HepG2 (cell line): ENCODE measurements around the gene ARMC2. TPM values are rescaled to one million over a fixed set of nuclear protein-coding genes. Genes with fewer than 3 reads are reported as not detected.
A peak's percentile ranks its signal among the peaks of the same experiment; 100 is the strongest.

Experiments used
- CREM ChIP-seq, 2 experiments: sonication (generic) in 1 of 2; formaldehyde crosslinking in 1 of 2; IDR thresholded peaks; 2 replicates each; pipeline versions ENCODE4 v1.4.0 to v1.6.1; 2016 to 2020; ENCODE audit warnings: antibody characterized with exemption in 1 of 2, mild to moderate bottlenecking in 1 of 2, missing genetic modification reagents in 1 of 2
- ELF4 ChIP-seq: sonication (generic); formaldehyde crosslinking; IDR thresholded peaks from 2 replicates; pipeline ENCODE4 v1.5.0; 2020; ENCODE audit warnings: missing genetic modification reagents, mild to moderate bottlenecking, moderate library complexity, borderline replicate concordance
- MAZ ChIP-seq, 2 experiments: sonication (generic) in 1 of 2; formaldehyde crosslinking in 1 of 2; IDR thresholded peaks; 2 replicates each; pipeline versions ENCODE4 v1.5.0 to v1.6.1; 2012 to 2020; ENCODE audit warnings: low read depth in 2 of 2, mild to moderate bottlenecking in 2 of 2, borderline replicate concordance in 1 of 2, improper control_type of control experiment in 1 of 2, low read length in 1 of 2, missing genetic modification reagents in 1 of 2, moderate library complexity in 1 of 2
- NFATC3 ChIP-seq: sonication (generic); formaldehyde crosslinking; IDR thresholded peaks from 2 replicates; pipeline ENCODE4 v1.5.1; 2020; ENCODE audit warnings: mild to moderate bottlenecking, missing genetic modification reagents
- NR3C1 ChIP-seq: sonication (generic); formaldehyde crosslinking; IDR thresholded peaks from 2 replicates; pipeline ENCODE4 v1.4.0; 2020; ENCODE audit warnings: missing genetic modification reagents
- SMARCC2 ChIP-seq: fragments of 450-650 bp; IDR thresholded peaks from 2 replicates; pipeline ENCODE4 v1.6.1; 2017; ENCODE audit warnings: antibody characterized with exemption, mild to moderate bottlenecking
- SRY ChIP-seq: sonication (generic); formaldehyde crosslinking; IDR thresholded peaks from 2 replicates; pipeline ENCODE4 v1.8.0; 2022; ENCODE audit warnings: mild to moderate bottlenecking, missing genetic modification reagents
- TBL1XR1 ChIP-seq: fragments of 150-350 bp; IDR thresholded peaks from 2 replicates; pipeline ENCODE4 v1.6.1; 2014; ENCODE audit warnings: borderline replicate concordance, low read length; ENCODE audit not compliant: partially characterized antibody
- TCF7 ChIP-seq: sonication (generic); IDR thresholded peaks from 2 replicates; pipeline ENCODE4 v1.6.1; 2016; ENCODE audit warnings: antibody characterized with exemption, low read depth
- ZBTB20 ChIP-seq: sonication (generic); formaldehyde crosslinking; IDR thresholded peaks from 2 replicates; pipeline ENCODE4 v1.8.1; 2023; ENCODE audit warnings: missing genetic modification reagents, low read depth, mild to moderate bottlenecking, borderline replicate concordance
- ZNF335 ChIP-seq: sonication (generic); formaldehyde crosslinking; IDR thresholded peaks from 2 replicates; pipeline ENCODE4 v1.4.0; 2020; ENCODE audit warnings: missing genetic modification reagents
- ZNF484 ChIP-seq: sonication (generic); formaldehyde crosslinking; IDR thresholded peaks from 2 replicates; pipeline ENCODE4 v1.5.1; 2020; ENCODE audit warnings: mild to moderate bottlenecking, low read depth, missing genetic modification reagents, borderline replicate concordance
- polyA plus RNA-seq, 8 experiments: library from polyadenylated mRNA; depleted of rRNA in 3 of 8; stranded (reverse) in 7 of 8; unstranded in 1 of 8; fragments of >200 nt; fragmentation: Illumina TruSeq in 4 of 8; extraction: Trizol in 4 of 8; gene quantifications; 2 replicates each; pipeline versions ENCODE4 v1.2.1 to v1.2.3, GENCODE V29; 2011 to 2016; ENCODE audit warnings: low read depth in 4 of 8, missing spikeins in 1 of 8, mixed read lengths in 1 of 8; ENCODE audit not compliant: insufficient read depth in 1 of 8
- total RNA-seq, 5 experiments: library from RNA; depleted of rRNA; stranded (reverse); fragments of >200 nt; fragmentation: Illumina TruSeq; extraction: Trizol; gene quantifications; 2 replicates each; pipeline ENCODE4 v1.2.3, GENCODE V29; 2016; ENCODE audit warnings: low read depth in 1 of 5
- TF ChIP-seq, protein P1 (sequence below): sonication (generic); formaldehyde crosslinking; IDR thresholded peaks from 2 replicates; pipeline ENCODE4 v1.5.1; 2020; ENCODE audit warnings: missing genetic modification reagents, mild to moderate bottlenecking, borderline replicate concordance
- TF ChIP-seq, protein P2 (sequence below): sonication (generic); formaldehyde crosslinking; IDR thresholded peaks from 2 replicates; pipeline ENCODE4 v1.4.0; 2020; ENCODE audit warnings: missing genetic modification reagents
- TF ChIP-seq, protein P3 (sequence below): sonication (generic); formaldehyde crosslinking; IDR thresholded peaks from 2 replicates; pipeline ENCODE4 v1.4.0; 2020; ENCODE audit warnings: missing genetic modification reagents, borderline replicate concordance
- TF ChIP-seq, protein P4 (sequence below): sonication (generic); formaldehyde crosslinking; conservative IDR thresholded peaks from 2 replicates; pipeline ENCODE4 v1.8.0; 2022; ENCODE audit warnings: mild to moderate bottlenecking, moderate library complexity, missing genetic modification reagents
- TF ChIP-seq, protein P5 (sequence below): sonication (generic); formaldehyde crosslinking; IDR thresholded peaks from 2 replicates; pipeline ENCODE4 v1.5.0; 2020; ENCODE audit warnings: missing genetic modification reagents, mild to moderate bottlenecking, borderline replicate concordance
- TF ChIP-seq, protein P6 (sequence below): sonication (generic); formaldehyde crosslinking; IDR thresholded peaks from 2 replicates; pipeline ENCODE4 v1.9.0; 2021; ENCODE audit warnings: missing genetic modification reagents, mild to moderate bottlenecking, borderline replicate concordance

The ARMC2 gene
- total and polyA plus RNA-seq, 2 of the 13 experiments (the other 11 are each of a cell fraction or from before 2014, with no cell fraction given): 1.4 to 3.2 TPM

DNA sequence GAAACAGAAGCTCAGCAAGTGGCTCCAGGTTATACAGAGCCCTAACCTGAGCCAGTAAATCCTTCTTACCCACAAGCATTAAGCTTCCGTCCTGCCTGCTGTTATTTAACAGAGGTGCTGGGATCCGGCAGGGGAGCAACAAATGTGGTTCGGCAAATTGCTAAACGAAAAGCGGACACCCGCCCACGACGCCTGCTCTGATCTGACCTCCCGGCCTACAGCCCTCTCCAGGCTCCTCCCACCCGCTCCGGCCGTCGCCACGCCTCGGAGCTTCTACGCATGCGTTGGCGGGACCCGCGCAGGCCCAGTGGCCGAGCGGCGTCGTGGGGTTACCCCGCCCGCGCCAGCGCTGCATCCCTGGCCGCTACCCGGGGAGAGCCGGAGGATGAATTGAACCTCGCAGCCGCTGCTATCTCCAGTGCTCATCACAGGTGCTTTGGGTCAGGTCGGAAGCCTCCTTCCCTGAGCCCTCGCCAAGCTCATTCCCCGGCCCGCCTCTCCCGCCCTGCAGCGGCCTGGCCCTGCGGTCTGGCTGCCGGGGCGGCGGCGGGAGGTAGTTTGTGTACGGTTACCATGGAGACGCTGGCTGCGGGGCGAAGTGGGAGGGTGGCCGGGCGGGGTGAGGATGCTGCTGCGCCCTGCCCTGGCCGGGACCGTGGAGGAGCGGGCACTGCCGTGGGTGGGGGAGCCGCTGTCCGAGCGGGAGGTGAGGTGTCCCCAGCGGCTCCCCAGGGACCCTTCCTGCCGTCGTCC, at the start of gene ARMC2 (continued):
- peak; percentile 69 for TF ChIP-seq MAZ (IDR thresholded peaks at IDR 0.05; ENCODE audit: borderline replicate concordance, low read depth, low read length)
- TF ChIP-seq MAZ (CRISPR knock-in tag; IDR thresholded peaks at IDR 0.05; ENCODE audit: low read depth): peak; percentile 66
- TF ChIP-seq ZNF335 (CRISPR knock-in tag): peak; percentile 77
- TF ChIP-seq TCF7: no peak
- TF ChIP-seq, protein P1, sequence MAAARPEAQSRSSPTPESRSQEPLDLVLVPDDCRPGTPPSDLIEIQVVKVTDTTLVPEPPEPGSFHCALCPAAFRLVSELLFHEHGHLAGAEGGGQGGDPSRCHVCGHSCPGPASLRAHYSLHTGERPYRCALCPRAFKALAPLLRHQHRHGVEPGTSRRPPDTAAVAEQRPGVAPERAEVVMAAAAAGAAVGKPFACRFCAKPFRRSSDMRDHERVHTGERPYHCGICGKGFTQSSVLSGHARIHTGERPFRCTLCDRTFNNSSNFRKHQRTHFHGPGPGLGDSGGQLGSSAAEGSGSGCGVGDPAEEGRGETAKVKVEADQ (CRISPR knock-in tag): 0 out of 2 replicates have a peak, but pooled peaks have one; percentile 47
- TF ChIP-seq NFATC3 (CRISPR knock-in tag): no peak
- no peak for TF ChIP-seq ELF4 (CRISPR knock-in tag)
- TF ChIP-seq, protein P2, sequence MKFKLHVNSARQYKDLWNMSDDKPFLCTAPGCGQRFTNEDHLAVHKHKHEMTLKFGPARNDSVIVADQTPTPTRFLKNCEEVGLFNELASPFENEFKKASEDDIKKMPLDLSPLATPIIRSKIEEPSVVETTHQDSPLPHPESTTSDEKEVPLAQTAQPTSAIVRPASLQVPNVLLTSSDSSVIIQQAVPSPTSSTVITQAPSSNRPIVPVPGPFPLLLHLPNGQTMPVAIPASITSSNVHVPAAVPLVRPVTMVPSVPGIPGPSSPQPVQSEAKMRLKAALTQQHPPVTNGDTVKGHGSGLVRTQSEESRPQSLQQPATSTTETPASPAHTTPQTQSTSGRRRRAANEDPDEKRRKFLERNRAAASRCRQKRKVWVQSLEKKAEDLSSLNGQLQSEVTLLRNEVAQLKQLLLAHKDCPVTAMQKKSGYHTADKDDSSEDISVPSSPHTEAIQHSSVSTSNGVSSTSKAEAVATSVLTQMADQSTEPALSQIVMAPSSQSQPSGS (CRISPR knock-in tag): peak; percentile 35; the same call in 1 of the 2 replicates
- TF ChIP-seq, protein P3, sequence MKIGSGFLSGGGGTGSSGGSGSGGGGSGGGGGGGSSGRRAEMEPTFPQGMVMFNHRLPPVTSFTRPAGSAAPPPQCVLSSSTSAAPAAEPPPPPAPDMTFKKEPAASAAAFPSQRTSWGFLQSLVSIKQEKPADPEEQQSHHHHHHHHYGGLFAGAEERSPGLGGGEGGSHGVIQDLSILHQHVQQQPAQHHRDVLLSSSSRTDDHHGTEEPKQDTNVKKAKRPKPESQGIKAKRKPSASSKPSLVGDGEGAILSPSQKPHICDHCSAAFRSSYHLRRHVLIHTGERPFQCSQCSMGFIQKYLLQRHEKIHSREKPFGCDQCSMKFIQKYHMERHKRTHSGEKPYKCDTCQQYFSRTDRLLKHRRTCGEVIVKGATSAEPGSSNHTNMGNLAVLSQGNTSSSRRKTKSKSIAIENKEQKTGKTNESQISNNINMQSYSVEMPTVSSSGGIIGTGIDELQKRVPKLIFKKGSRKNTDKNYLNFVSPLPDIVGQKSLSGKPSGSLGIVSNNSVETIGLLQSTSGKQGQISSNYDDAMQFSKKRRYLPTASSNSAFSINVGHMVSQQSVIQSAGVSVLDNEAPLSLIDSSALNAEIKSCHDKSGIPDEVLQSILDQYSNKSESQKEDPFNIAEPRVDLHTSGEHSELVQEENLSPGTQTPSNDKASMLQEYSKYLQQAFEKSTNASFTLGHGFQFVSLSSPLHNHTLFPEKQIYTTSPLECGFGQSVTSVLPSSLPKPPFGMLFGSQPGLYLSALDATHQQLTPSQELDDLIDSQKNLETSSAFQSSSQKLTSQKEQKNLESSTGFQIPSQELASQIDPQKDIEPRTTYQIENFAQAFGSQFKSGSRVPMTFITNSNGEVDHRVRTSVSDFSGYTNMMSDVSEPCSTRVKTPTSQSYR: no peak
- no peak for TF ChIP-seq SMARCC2
- TF ChIP-seq, protein P4, sequence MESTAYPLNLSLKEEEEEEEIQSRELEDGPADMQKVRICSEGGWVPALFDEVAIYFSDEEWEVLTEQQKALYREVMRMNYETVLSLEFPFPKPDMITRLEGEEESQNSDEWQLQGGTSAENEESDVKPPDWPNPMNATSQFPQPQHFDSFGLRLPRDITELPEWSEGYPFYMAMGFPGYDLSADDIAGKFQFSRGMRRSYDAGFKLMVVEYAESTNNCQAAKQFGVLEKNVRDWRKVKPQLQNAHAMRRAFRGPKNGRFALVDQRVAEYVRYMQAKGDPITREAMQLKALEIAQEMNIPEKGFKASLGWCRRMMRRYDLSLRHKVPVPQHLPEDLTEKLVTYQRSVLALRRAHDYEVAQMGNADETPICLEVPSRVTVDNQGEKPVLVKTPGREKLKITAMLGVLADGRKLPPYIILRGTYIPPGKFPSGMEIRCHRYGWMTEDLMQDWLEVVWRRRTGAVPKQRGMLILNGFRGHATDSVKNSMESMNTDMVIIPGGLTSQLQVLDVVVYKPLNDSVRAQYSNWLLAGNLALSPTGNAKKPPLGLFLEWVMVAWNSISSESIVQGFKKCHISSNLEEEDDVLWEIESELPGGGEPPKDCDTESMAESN: peak; percentile 87
- no peak for TF ChIP-seq ZNF484 (CRISPR knock-in tag)
- TF ChIP-seq NR3C1 (CRISPR knock-in tag): no peak
- no peak for TF ChIP-seq TBL1XR1
- TF ChIP-seq ZBTB20 (CRISPR knock-in tag): no peak
- TF ChIP-seq CREM (IDR thresholded peaks at IDR 0.05): no peak
- no peak for TF ChIP-seq CREM (CRISPR knock-in tag; IDR thresholded peaks at IDR 0.05)
- TF ChIP-seq, protein P5, sequence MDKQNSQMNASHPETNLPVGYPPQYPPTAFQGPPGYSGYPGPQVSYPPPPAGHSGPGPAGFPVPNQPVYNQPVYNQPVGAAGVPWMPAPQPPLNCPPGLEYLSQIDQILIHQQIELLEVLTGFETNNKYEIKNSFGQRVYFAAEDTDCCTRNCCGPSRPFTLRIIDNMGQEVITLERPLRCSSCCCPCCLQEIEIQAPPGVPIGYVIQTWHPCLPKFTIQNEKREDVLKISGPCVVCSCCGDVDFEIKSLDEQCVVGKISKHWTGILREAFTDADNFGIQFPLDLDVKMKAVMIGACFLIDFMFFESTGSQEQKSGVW: no peak
- TF ChIP-seq SRY (CRISPR knock-in tag): peak; percentile 84
- TF ChIP-seq, protein P6, sequence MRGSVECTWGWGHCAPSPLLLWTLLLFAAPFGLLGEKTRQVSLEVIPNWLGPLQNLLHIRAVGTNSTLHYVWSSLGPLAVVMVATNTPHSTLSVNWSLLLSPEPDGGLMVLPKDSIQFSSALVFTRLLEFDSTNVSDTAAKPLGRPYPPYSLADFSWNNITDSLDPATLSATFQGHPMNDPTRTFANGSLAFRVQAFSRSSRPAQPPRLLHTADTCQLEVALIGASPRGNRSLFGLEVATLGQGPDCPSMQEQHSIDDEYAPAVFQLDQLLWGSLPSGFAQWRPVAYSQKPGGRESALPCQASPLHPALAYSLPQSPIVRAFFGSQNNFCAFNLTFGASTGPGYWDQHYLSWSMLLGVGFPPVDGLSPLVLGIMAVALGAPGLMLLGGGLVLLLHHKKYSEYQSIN (CRISPR knock-in tag): no peak
